Adrenal gland (tissue), 5 donors: ENCODE measurements around the gene SRSF2.
"Not testable (repeated sequence)": the region's sequence is repeated elsewhere in the genome, so short reads cannot be mapped to it uniquely, and the experiment has no call there.

Experiments
- POLR2A ChIP-seq, 2 donors: fragments of 450-650 bp; IDR thresholded peaks; one replicate each; pipeline ENCODE4 v1.6.1; 2017; ENCODE audit warnings: antibody characterized with exemption in 2 of 2, mild to moderate bottlenecking in 2 of 2, moderate library complexity in 1 of 2
- TF ChIP-seq, protein P1 (sequence below), 6 experiments: fragments of 450-650 bp in 4 of 6; fragments of 200-600 bp in 2 of 6; sonication (generic) in 1 of 6; IDR thresholded peaks; 1 replicate in 5 of 6; 2 replicates in 1 of 6; pipeline versions ENCODE4 v1.5.1 to v1.8.0; 2016 to 2021; ENCODE audit warnings: antibody characterized with exemption in 6 of 6, mild to moderate bottlenecking in 2 of 6, moderate library complexity in 1 of 6
- donor health status: DM: no; HTN: no; CAD: no.

DNA sequence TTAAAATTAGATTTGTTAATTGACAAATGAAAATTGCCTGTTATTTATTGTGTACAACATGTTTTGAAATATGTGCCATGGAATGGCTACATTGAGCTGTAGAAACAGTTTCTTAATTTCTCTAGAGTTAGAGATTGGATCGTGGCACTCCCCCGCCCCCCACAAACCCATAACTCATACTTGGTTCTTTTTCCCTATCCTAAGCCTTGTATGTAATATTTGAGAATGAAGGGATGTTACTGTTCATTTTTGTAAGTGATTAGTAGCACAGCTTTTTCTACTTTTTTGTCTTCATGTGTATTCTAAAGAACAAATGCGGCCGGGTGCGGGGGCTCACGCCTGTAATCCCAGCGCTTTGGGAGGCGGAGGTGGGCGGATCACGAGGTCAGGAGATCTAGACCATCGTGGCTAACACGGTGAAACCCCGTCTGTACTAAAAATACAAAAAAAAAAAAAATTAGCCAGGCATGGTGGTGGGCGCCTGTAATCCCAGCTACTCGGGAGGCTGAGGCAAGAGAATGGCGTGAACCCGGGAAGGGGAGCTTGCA lies 2.5 kb upstream of the SRSF2 start:
- TF ChIP-seq POLR2A (IDR thresholded peaks at IDR 0.05) = not testable (repeated sequence)
- TF ChIP-seq, protein P1, sequence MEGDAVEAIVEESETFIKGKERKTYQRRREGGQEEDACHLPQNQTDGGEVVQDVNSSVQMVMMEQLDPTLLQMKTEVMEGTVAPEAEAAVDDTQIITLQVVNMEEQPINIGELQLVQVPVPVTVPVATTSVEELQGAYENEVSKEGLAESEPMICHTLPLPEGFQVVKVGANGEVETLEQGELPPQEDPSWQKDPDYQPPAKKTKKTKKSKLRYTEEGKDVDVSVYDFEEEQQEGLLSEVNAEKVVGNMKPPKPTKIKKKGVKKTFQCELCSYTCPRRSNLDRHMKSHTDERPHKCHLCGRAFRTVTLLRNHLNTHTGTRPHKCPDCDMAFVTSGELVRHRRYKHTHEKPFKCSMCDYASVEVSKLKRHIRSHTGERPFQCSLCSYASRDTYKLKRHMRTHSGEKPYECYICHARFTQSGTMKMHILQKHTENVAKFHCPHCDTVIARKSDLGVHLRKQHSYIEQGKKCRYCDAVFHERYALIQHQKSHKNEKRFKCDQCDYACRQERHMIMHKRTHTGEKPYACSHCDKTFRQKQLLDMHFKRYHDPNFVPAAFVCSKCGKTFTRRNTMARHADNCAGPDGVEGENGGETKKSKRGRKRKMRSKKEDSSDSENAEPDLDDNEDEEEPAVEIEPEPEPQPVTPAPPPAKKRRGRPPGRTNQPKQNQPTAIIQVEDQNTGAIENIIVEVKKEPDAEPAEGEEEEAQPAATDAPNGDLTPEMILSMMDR (IDR thresholded peaks at IDR 0.05) = not testable (repeated sequence)
